Lower leg skin (tissue), 4 donors: ENCODE measurements around the gene VSIG1. TPM values are rescaled to one million over a fixed set of nuclear protein-coding genes. Genes with fewer than 3 reads are reported as not detected.

Experiments
- DNase-seq, 2 donors: peaks; one replicate each; pipeline ENCODE4 v3.0.0-alpha.2; 2019; ENCODE audit warnings: low spot score in 2 of 2
- H3K4me3 ChIP-seq: fragments of 200-600 bp; sonication (generic); 2 replicates; pipeline ENCODE4 v1.5.1; 2017; ENCODE audit warnings: mild to moderate bottlenecking, low read depth; ENCODE audit not compliant: poor library complexity, severe bottlenecking
- POLR2A ChIP-seq, 2 donors: fragments of 450-650 bp; IDR thresholded peaks; one replicate each; pipeline ENCODE4 v1.6.1; 2016 to 2017; ENCODE audit warnings: antibody characterized with exemption in 2 of 2, mild to moderate bottlenecking in 1 of 2, moderate library complexity in 1 of 2
- WGBS, 2 donors: methylation state at CpG; one replicate each; pipeline ENCODE4 v1.1.5; 2018; 5-methylcytosine and 5-hydroxymethylcytosine counted together
- intact Hi-C: fragments of 100-400 bp; cut with DNase I; formaldehyde crosslinking; loops from one replicate; pipeline ENCODE4 v1.15.0; 2023; ENCODE audit warnings: low total_unique reads
- total RNA-seq, 4 donors: library from RNA; depleted of rRNA; stranded (reverse); fragments of >200 nt; gene quantifications; one replicate each; pipeline ENCODE4 v1.1.0, GENCODE V29; 2016
- TF ChIP-seq, protein P1 (sequence below), 3 donors: fragments of 450-650 bp; IDR thresholded peaks; one replicate each; pipeline ENCODE4 v1.5.1; 2016; ENCODE audit warnings: antibody characterized with exemption in 3 of 3, mild to moderate bottlenecking in 3 of 3, moderate library complexity in 2 of 3

Gene VSIG1
- total RNA-seq, 4 donors from 2014 or later = 1.2 to 1.6 TPM; not detected in 2

DNA sequence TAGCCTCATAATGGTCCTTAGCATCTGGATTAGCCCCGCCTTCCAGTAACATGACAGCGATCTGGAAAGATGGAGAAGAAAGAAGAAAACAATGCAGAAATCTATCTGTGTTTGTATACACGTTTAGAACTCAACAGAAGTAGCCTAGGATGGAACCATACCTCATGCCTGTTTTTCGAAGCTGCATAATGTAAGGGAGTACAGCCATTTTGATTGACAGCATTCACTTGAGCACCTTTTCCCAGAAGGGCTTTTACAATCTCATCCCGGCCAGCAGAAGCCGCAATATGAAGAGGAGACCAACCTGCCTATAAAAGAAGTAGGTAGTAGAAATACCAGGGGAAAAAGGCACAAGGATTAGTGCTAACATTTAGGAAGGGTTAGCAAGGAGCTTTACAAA is 42.9 kb downstream of the VSIG1 start:
- no peak overlapping the region for H3K4me3 ChIP-seq
- 81 to 94% methylated on average over 6 of the region's 6 CpGs for WGBS, 2 donors
- no peak for DNase-seq
- TF ChIP-seq POLR2A (IDR thresholded peaks at IDR 0.05) = no peak
- TF ChIP-seq, protein P1, sequence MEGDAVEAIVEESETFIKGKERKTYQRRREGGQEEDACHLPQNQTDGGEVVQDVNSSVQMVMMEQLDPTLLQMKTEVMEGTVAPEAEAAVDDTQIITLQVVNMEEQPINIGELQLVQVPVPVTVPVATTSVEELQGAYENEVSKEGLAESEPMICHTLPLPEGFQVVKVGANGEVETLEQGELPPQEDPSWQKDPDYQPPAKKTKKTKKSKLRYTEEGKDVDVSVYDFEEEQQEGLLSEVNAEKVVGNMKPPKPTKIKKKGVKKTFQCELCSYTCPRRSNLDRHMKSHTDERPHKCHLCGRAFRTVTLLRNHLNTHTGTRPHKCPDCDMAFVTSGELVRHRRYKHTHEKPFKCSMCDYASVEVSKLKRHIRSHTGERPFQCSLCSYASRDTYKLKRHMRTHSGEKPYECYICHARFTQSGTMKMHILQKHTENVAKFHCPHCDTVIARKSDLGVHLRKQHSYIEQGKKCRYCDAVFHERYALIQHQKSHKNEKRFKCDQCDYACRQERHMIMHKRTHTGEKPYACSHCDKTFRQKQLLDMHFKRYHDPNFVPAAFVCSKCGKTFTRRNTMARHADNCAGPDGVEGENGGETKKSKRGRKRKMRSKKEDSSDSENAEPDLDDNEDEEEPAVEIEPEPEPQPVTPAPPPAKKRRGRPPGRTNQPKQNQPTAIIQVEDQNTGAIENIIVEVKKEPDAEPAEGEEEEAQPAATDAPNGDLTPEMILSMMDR (IDR thresholded peaks at IDR 0.05) = no peak
- intact Hi-C loops = no loop called here

DNA sequence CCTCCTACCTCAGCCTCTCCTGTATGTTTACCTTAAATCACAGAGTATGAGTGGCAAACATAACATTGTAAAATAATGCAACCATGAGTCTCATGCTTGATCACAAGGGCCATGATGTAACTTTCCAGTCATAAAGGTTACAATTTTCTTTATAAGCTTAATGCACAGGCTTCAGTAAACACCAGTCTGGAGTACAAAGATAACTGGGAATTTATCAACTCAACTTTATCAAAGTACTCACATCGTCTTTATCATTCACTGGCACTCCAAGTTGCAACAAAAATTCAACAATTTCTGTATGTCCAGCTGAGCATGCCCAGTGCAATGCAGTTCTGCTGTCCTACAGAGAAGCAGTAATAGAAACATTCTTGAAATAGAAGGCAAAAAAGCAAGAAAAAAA is 43.6 kb downstream of the VSIG1 start:
- no peak for TF ChIP-seq POLR2A (IDR thresholded peaks at IDR 0.05)
- TF ChIP-seq, protein P1 (IDR thresholded peaks at IDR 0.05) = no peak
- intact Hi-C loops = no loop called here
- H3K4me3 ChIP-seq = no peak overlapping the region
- no peak for DNase-seq
- 71 to 73% methylated on average over 1 of the region's 1 CpG for WGBS, 2 donors

DNA sequence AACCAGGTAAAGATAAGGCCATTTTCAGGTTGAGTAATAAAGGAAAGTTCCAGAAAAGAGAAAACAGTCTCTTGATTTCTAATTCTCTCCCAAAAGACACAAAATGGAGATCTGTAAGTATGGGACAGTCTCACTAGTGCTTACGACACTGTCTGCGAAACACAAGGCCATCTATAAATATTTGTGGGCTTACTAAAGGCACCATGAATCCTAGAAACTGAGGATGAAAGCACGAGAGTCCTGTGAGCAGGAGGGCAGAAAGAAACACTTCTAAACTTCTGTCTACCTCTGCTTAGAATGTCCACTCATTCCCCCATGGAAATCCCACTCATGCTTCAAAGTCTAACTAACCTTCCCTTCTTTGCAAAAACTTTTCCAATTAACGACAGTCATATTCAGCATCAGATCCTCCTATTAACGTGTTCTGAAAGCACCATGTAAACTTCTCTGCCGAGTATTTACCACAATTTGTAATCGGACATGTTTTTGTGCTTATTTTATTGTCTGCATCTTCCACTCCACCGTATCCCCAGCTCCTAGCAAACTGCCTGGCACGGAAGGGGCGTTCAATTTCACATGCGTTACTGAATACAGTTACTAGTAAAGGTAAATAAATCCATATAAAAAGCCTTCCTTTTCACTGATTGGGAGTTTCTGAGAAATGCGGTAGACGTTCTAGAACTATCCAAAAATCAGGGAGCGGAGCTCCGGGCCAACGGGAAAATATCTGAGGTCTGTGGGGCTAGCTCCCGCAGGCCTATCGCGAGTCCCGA is 45.8 kb downstream of the VSIG1 start:
- WGBS, 2 donors = 0 to 48% methylated on average over 17 to 20 of the region's 20 CpGs
- no peak for DNase-seq
- no peak for TF ChIP-seq POLR2A (IDR thresholded peaks at IDR 0.05)
- TF ChIP-seq, protein P1 (IDR thresholded peaks at IDR 0.05) = no peak
- H3K4me3 ChIP-seq = peak overlapping the region; percentile 50
- intact Hi-C loops = no loop called here

DNA sequence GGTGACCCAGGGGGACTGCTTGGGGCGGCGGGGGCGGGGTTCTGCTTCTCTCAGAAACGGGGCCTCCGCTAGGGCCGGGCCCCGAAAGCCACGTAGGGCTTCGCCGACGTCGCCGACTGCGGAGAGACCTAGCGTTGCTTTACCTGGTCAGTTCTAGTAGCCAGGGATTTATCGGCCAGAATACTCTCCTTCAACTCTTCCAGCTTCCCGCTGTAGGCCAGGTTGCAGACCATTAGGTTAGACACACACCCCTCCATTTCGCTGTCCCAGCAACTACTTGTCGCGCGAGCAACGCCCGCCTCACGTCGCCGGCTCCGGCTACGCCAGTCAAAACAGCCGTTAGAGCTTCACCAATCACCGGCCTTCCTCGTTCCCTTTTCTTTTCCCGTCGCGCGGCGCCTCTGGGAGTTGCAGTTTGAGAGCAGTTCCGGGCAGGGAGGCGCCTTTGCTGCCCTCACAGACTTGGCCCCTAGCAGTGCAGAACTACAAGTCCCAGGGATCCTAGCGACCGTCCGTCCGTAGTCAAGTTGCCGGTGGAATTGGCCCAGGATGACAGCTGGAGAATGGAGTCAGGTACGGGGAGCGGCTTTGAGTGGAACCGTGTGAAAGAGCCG is 46.5 kb downstream of the VSIG1 start, which contains the start of the genes ATG4A and PSMD10:
TSS of gene ATG4A (plus strand) at position 515 of the 614 bp plus-strand sequence. CDS start at position 564, 49 bp downstream.
TSS of gene PSMD10 (minus strand) at position 279 of the 614 bp plus-strand sequence. CDS start at position 257, 22 bp downstream.
- 0 to 40% methylated on average over 31 to 47 of the region's 47 CpGs for WGBS, 2 donors

DNA sequence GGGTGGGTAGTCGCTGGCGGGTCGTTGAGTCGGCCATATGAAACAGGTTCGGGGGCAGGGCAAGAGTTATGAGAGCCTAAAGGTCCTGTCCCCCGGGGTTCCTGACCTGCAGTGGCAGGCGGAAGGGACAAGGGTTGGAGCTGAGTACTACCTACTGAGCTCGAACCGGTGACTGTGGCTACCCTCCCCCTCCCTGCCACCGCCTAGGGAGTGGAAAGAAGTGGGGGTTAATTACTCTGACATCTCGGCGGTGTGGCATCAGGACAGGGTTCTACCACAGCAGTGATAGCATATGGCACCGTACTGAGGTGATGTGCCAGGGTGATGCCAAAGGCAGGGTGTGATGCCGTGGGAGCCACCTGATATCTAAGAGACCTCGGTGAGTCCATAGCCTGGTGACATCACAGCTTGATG is 47.0 kb downstream of the VSIG1 start:
- peak overlapping the region; percentile 47 for H3K4me3 ChIP-seq
- 0 to 51% methylated on average over 5 to 15 of the region's 15 CpGs for WGBS, 2 donors
- no peak for TF ChIP-seq POLR2A (IDR thresholded peaks at IDR 0.05)
- TF ChIP-seq, protein P1 (IDR thresholded peaks at IDR 0.05) = no peak
- intact Hi-C loops = no loop called here
- DNase-seq = no peak

More for the DNA sequence above, 46.5 kb downstream of the VSIG1 start, which contains the start of the genes ATG4A and PSMD10:
- intact Hi-C loops = no loop called here
- TF ChIP-seq POLR2A (IDR thresholded peaks at IDR 0.05) = peak in 1 of 2 donors; percentile 50
- TF ChIP-seq, protein P1 (IDR thresholded peaks at IDR 0.05) = no peak
- peak within 1 kb of the TSS; percentile 50 for H3K4me3 ChIP-seq
- peak; percentile 93 to 98 for DNase-seq
